ENCODE measurements around the gene EVA1A.

Gene EVA1A

GRCh38 chr2:75589391-75590105, 28.8 kb upstream of the EVA1A start:
- DNase-seq = no peak

- DNase-seq = no peak
These were observed 27.3 kb upstream of the EVA1A start for GRCh38 chr2:75587954-75588587.

- no peak for DNase-seq
These were observed 26.2 kb upstream of the EVA1A start for GRCh38 chr2:75586971-75587370.

GRCh38 chr2:75582840-75583239, 22.1 kb upstream of the EVA1A start:
- no peak for DNase-seq

GRCh38 chr2:75580606-75581005, 19.9 kb upstream of the EVA1A start:
- DNase-seq = no peak

GRCh38 chr2:75580156-75580555, 19.4 kb upstream of the EVA1A start:
- DNase-seq = no peak

- DNase-seq = no peak
These were observed 18.4 kb upstream of the EVA1A start for GRCh38 chr2:75579186-75579585.

- DNase-seq = no peak
These were observed 16.5 kb upstream of the EVA1A start for GRCh38 chr2:75577280-75577679.

- no peak for DNase-seq
These were observed 13.4 kb upstream of the EVA1A start for GRCh38 chr2:75574106-75574505.

- DNase-seq = no peak
These were observed 12.6 kb upstream of the EVA1A start for GRCh38 chr2:75573145-75573878.

GRCh38 chr2:75571730-75572430, 11.1 kb upstream of the EVA1A start:
- no peak for DNase-seq

- no peak for DNase-seq
These were observed 10.4 kb upstream of the EVA1A start for GRCh38 chr2:75570948-75571729.

- no peak for DNase-seq
These were observed 9.5 kb upstream of the EVA1A start for GRCh38 chr2:75570024-75570947.

- DNase-seq = no peak
These were observed 8.8 kb upstream of the EVA1A start for GRCh38 chr2:75569546-75569945.

GRCh38 chr2:75568174-75568573, 7.4 kb upstream of the EVA1A start:
- DNase-seq = no peak

- no peak for DNase-seq
These were observed 5.0 kb upstream of the EVA1A start for GRCh38 chr2:75565472-75566462.

GRCh38 chr2:75564713-75565359, 4.1 kb upstream of the EVA1A start:
- DNase-seq = no peak

GRCh38 chr2:75564026-75564688, 3.4 kb upstream of the EVA1A start:
- DNase-seq = no peak

- DNase-seq = no peak
These were observed 2.9 kb upstream of the EVA1A start for GRCh38 chr2:75563591-75563990.
